Measurements from ENCODE around the gene TFAM. TPM values are rescaled to one million over a fixed set of nuclear protein-coding genes. Genes with fewer than 3 reads are reported as not detected.

TFAM gene
- total RNA-seq, 1 experiment from 2014 or later, result 62.3 TPM

Other genes starting within 250 kb of the TFAM start
- 5.2 TPM in 2 replicates for gene IPMK, start 117.5 kb upstream of the TFAM start, total RNA-seq (2022)
- gene CISD1, start 116.2 kb upstream of the TFAM start, total RNA-seq (2022), result 51.8 and 58.0 TPM in 2 replicates
- gene UBE2D1, start 50.4 kb upstream of the TFAM start, total RNA-seq (2022), result 12.2 and 14.7 TPM in 2 replicates
- gene BICC1, start 127.5 kb downstream of the TFAM start, total RNA-seq (2022), result 7.9 and 15.6 TPM in 2 replicates